CD4-positive, alpha-beta T cell treated with Interleukin-6 at 100 ng/mL for 8 hours (primary cell): ENCODE results near the gene ZNF165.
"Not testable (repeated sequence)": the region's sequence is repeated elsewhere in the genome, so short reads cannot be mapped to it uniquely, and the experiment has no call there.

Experiments used
- DNase-seq: peaks from one replicate; pipeline ENCODE4 v3.0.0-alpha.2; 2020; ENCODE audit warnings: mixed read lengths, low spot score

Gene ZNF165

DNA sequence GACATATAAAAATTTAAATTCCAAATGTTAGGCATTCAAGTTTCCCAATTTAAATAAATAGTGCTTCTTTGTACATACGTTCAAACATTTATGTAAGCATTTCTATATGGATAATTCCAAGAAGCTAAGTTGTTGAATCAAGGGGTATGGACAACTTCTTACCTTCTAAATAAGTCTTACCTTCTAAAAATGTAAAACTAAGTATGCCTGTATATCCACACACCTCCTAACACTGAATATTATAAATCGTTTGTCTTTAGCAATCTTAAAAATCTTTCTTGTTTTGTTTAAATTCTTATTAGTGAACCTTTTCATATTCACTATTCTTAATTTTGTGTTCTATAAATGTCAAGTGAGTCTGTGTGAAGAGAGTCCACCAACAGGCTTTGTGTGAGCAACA, 41.5 kb downstream of the ZNF165 start:
- DNase-seq: no peak

DNA sequence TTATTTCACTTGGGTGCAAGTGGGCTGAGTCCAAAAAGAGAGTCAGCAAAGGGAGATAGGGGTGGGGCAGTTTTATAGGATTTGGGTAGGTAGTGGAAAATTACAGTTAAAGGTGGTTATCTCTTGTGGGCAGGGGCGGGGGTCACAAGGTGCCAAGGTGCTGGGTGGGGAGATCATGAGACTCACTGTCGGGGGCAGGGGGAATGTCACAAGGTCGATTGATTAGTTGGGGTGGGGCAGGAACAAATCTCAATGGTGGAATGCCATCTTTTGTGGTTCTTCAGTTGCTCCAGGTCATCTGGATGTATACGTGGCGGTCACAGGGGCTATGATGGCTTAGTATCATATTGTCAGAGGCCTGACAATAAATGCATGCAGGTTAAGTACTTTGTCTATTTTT, 41.9 kb downstream of the ZNF165 start:
- not testable (repeated sequence) for DNase-seq

DNA sequence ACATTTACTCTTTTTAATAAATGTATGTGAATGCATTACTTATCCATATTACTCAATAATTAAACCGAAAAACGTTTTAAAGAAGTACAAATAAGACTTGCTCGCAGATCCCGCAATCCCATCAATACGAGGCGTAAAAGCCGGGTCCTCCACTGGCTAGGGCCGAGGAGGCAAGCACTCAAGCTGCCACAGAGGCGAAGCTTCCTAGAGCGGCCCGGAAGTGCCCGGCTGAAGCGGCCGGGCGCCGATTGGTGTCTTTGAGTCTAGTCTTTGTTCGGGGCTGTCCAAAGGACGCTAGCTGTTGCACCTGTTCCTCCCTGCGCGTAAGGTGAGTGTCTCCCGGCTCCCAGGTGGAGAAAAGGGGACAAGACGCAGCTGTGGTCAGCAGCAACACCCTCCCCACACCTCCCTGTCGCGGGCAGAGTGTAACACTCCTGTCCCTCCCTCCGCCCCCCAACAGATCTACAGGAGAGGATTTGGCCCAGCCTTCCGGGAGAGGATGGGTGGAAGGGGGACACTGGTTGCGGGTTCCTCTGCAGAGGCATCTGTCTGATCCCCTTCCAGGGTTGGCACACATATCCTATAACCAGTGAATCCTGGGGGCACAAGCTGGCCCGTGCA, 44.1 kb downstream of the ZNF165 start, which contains the start of gene ZSCAN16:
Gene ZSCAN16, plus strand, starts transcription at position 260 of the 621 bp plus-strand sequence. CDS start 835 bp downstream, outside the sequence.
- DNase-seq: peak; percentile 74

DNA sequence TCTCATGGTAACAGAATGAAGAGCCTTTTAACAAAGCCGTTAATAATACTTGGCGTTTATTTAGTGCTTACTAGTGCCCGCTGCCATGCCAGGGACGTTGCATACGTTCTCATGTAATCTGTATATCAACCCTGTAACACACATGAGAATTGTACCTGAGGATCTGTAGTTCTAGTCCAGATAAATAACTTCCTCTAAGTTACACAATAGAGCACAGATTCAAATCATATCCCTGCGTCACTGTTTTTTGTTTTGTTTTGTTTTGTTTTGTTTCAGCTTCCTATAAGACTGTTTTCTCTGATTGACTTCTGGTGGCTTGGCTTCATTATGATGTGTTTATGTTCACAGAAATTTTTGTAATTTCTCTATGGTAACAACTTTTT, 44.6 kb downstream of the ZNF165 start:
- DNase-seq: no peak

DNA sequence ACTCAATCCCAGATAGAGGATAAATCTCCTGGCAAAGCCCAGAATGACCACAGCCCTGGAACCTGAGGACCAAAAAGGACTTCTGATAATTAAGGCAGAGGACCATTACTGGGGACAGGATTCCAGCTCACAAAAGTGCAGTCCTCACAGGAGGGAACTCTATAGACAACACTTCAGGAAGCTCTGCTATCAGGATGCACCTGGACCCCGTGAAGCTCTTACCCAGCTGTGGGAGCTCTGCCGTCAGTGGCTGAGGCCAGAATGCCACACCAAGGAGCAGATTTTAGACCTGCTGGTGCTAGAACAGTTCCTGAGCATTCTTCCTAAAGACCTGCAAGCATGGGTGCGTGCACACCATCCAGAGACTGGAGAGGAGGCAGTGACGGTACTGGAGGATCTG, 45.0 kb downstream of the ZNF165 start:
- DNase-seq: no peak

DNA sequence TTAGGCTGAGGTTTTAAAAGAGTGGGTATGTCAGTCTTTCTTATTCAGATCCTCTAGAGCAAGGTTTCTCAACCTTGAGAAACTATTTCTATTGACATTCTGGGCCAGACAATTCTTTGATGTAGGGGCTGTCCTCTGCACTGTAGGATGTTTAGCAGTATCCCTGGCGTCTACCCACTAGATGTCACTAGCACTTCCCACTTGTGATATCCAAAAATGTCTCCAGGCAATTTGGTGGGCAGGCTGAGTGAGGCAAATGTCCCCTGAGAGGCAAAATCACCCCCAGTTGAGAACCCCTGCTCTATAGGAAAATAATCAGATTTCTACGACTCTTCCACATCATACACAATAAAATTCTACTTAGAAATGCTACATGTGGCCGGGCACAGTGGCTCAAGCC, 53.6 kb downstream of the ZNF165 start:
- no peak for DNase-seq

DNA sequence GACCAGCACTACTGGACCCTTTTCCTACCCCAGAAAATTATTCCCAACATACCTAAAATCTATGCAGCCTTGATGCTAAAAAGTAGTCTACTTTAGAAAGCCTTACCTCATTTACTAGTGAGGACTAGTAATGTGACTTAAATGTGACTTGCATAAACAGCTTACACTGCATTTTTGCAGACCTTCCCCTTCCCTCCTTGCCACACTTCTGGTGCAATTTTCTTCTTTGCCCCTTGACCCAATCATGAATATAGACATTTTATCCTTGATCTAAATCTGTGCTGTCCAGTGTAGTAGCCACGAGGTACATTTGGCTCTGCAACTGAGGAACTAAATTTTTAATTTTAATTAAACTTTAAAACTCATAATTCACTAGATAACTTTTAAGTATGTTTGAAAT, 54.3 kb downstream of the ZNF165 start:
- DNase-seq: no peak

DNA sequence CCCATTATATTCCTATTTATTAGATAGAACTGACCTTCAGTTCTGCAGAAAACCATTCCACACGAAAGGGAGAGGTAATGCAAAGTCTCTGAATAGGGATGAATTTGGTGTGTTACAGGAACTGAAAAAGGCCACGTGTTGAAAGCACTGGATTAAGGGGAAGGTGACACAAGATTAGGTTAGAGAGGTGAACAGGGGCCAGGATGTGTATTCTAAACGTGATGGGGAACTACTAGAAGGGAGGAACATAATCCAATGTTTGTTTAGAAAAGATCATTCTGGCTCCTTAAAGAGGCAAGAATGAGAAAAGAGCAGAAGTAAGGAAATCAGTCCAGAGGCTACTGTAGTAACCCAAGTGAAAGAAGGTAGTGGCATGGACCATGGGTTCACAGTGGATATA, 55.0 kb downstream of the ZNF165 start:
- DNase-seq: no peak

DNA sequence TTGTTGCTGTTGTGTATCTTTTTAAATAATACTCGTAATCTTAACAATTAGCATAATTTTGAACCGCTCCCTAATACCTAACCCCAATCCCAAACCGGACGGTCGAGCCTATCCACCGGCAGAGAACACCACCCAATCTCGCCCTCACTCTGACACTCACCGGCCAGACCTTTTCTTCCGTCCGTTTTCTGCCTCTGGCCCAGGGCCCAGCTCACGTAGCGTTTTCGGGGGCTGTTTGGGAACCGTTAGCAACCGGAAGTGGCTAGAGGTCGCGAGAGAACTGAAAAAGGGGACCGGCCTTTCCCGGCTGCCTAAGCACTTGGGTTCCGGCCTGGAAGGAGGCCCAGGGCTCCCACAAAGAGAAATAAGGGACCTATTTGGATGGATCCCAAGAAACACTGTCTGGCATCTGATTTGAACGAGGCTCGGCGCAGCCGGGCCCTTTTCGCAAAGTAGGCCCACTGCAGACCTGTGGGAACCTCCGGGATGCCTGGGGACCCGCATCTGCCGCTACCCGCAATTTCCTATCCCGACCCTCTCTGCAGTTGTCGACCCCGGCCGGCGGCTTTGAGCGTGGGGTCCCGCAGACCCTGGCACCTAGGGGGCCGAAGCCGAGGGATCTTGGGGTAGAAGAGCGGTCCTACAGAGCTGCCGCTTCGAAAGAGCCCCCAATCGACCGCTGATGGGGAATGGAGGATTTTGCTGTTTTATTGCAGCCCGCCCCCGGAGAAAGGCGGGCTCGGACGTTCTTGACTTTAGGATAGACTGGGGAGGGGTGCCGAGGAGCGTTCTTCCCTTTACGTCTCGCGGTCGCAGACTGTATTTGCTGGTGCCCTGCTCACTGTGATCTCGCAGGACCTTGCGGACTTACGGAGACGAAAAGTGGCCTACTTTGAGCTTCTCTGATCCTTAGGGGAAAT, 56.5 kb downstream of the ZNF165 start:
- DNase-seq: peak; percentile 65

DNA sequence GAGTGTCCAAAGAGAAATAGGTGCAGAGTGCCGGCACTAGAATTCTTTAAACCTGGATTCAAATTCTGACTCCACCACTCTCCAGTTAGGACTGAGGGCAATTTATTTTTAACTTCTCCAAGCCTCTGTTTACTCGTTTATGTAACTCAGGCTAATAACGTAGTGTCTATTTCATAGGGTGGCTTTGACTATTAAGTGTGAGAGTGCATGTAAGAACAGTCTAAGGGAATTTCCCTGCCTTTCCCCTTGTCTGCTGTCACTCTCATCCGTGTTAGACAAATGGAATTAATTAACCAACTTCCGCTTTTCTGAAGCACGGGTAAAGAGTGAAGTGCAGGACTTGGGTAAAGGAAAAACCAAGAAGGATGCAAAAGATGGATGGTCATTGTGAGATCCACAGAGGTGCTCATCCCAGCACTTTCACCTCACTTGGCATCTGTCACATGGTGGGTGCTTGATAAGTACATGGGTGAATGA, 57.2 kb downstream of the ZNF165 start:
- DNase-seq: peak; percentile 32
